ENCODE data around the gene UBE4A.

Gene UBE4A

GRCh38 chr11:118313242-118313641 lies 46.2 kb upstream of the UBE4A start:
- H3K27ac ChIP-seq = no peak overlapping the region
- peaks cover 24% of the 10 kb centered on the region for H3K27me3 ChIP-seq (replicated peaks)
- no peak for TF ChIP-seq CTCF (IDR thresholded peaks at IDR 0.05; ENCODE audit: low read depth, low read length, missing control alignments)
- no peak overlapping the region for H3K4me3 ChIP-seq (ENCODE audit: low read depth, low read length)
- H3K36me3 ChIP-seq (replicated peaks) = no peaks in the 10 kb centered on the region
- in situ Hi-C loops (cut with HindIII; ENCODE audit: low pct_ligation_motif_present, low sequenced_read_pairs) = no loop called here
- no peak for DNase-seq

GRCh38 chr11:118314988-118315411 lies 44.4 kb upstream of the UBE4A start:
- H3K36me3 ChIP-seq (replicated peaks) = no peaks in the 10 kb centered on the region
- TF ChIP-seq CTCF (IDR thresholded peaks at IDR 0.05; ENCODE audit: low read depth, low read length, missing control alignments) = no peak
- H3K27ac ChIP-seq = no peak overlapping the region
- in situ Hi-C loops (cut with HindIII; ENCODE audit: low pct_ligation_motif_present, low sequenced_read_pairs) = no loop called here
- H3K4me3 ChIP-seq (ENCODE audit: low read depth, low read length) = no peak overlapping the region
- no peak for DNase-seq
- peaks cover 24% of the 10 kb centered on the region for H3K27me3 ChIP-seq (replicated peaks)

- Histone ChIP-seq H3K27ac (no peak overlapping the region), H3K36me3 (replicated peaks) (no peaks in the 10 kb centered on the region), H3K4me3 (ENCODE audit: low read depth, low read length) (no peak overlapping the region), H3K27me3 (replicated peaks) (peaks cover 22% of the 10 kb centered on the region)
- in situ Hi-C loops (cut with HindIII; ENCODE audit: low pct_ligation_motif_present, low sequenced_read_pairs) = no loop called here
- no peak for TF ChIP-seq CTCF (IDR thresholded peaks at IDR 0.05; ENCODE audit: low read depth, low read length, missing control alignments)
- DNase-seq = no peak
Measured at GRCh38 chr11:118318124-118318523, 41.3 kb upstream of the UBE4A start.

GRCh38 chr11:118318581-118319336 lies 40.6 kb upstream of the UBE4A start:
- in situ Hi-C loops (cut with HindIII; ENCODE audit: low pct_ligation_motif_present, low sequenced_read_pairs) = no loop called here
- Histone ChIP-seq H3K27ac (no peak overlapping the region), H3K27me3 (replicated peaks) (peaks cover 16% of the 10 kb centered on the region), H3K36me3 (replicated peaks) (no peaks in the 10 kb centered on the region), H3K4me3 (ENCODE audit: low read depth, low read length) (no peak overlapping the region)
- DNase-seq = no peak
- no peak for TF ChIP-seq CTCF (IDR thresholded peaks at IDR 0.05; ENCODE audit: low read depth, low read length, missing control alignments)

- peaks cover 11% of the 10 kb centered on the region for H3K27me3 ChIP-seq (replicated peaks)
- in situ Hi-C loops (cut with HindIII; ENCODE audit: low pct_ligation_motif_present, low sequenced_read_pairs) = no loop called here
- H3K4me3 ChIP-seq (ENCODE audit: low read depth, low read length) = no peak overlapping the region
- no peaks in the 10 kb centered on the region for H3K36me3 ChIP-seq (replicated peaks)
- H3K27ac ChIP-seq = no peak overlapping the region
- DNase-seq = no peak
- TF ChIP-seq CTCF (IDR thresholded peaks at IDR 0.05; ENCODE audit: low read depth, low read length, missing control alignments) = no peak
Measured at GRCh38 chr11:118319337-118319707, 40.1 kb upstream of the UBE4A start.

- DNase-seq = no peak
- H3K27me3 ChIP-seq (replicated peaks) = peaks cover 2% of the 10 kb centered on the region
- no peaks in the 10 kb centered on the region for H3K36me3 ChIP-seq (replicated peaks)
- in situ Hi-C loops (cut with HindIII; ENCODE audit: low pct_ligation_motif_present, low sequenced_read_pairs) = no loop called here
- no peak overlapping the region for H3K27ac ChIP-seq
- no peak for TF ChIP-seq CTCF (IDR thresholded peaks at IDR 0.05; ENCODE audit: low read depth, low read length, missing control alignments)
- no peak overlapping the region for H3K4me3 ChIP-seq (ENCODE audit: low read depth, low read length)
Measured at GRCh38 chr11:118320515-118320914, 38.9 kb upstream of the UBE4A start.

All from brain microvascular endothelial cell (primary cell).